HCT116 (cell line): Measurements from ENCODE around the gene QRSL1.

Experiments used
- CTCF ChIP-seq, 3 experiments: fragments of 200-600 bp in 1 of 3; sonication (generic) in 1 of 3; IDR thresholded peaks in 2 of 3; conservative IDR thresholded peaks in 1 of 3; 2 replicates each; pipeline ENCODE4 v1.5.1; 2012 to 2017; ENCODE audit warnings: low read depth in 2 of 3, low read length in 2 of 3, antibody characterized with exemption in 1 of 3, borderline replicate concordance in 1 of 3, control low read depth in 1 of 3, mild to moderate bottlenecking in 1 of 3, mixed read lengths in 1 of 3, mixed run types in 1 of 3, moderate library complexity in 1 of 3; ENCODE audit not compliant: insufficient read depth in 1 of 3
- ELF1 ChIP-seq: IDR thresholded peaks from 2 replicates; pipeline ENCODE4 v1.6.1; 2012; ENCODE audit warnings: low read depth, borderline replicate concordance
- JUND ChIP-seq: IDR thresholded peaks from 2 replicates; pipeline ENCODE4 v1.6.1; 2012
- POLR2A ChIP-seq: IDR thresholded peaks from 2 replicates; pipeline ENCODE4 v1.7.0; 2011; ENCODE audit warnings: borderline replicate concordance; ENCODE audit not compliant: insufficient read depth, insufficient read length; ENCODE audit errors: extremely low read depth
- POLR2AphosphoS5 ChIP-seq: IDR thresholded peaks from 2 replicates; pipeline ENCODE4 v1.6.1; 2011; ENCODE audit warnings: mild to moderate bottlenecking, low read depth, low read length, moderate library complexity
- YY1 ChIP-seq: IDR thresholded peaks from 2 replicates; pipeline ENCODE4 v1.6.1; 2011; ENCODE audit warnings: low read length, low read depth, moderate library complexity, mild to moderate bottlenecking; ENCODE audit not compliant: insufficient replicate concordance; ENCODE audit errors: extremely low read depth

- no peak for TF ChIP-seq ELF1
- no peak for TF ChIP-seq CTCF (IDR thresholded peaks at IDR 0.05 in 2 of 3, conservative IDR thresholded peaks at IDR 0.05 in 1 of 3; ENCODE audit: borderline replicate concordance in 1 of 3, insufficient read depth in 1 of 3, low read depth in 2 of 3, low read length in 2 of 3)
- TF ChIP-seq YY1, result no peak
- no peak for TF ChIP-seq POLR2A
- TF ChIP-seq JUND, result no peak
- TF ChIP-seq POLR2AphosphoS5, result no peak
Observed at GRCh38 chr6:106670236-106670635, 40.9 kb downstream of the QRSL1 start.
